Muscle layer of colon (tissue), 2 donors: Measurements from ENCODE around the gene CAMK2D.

Source experiments
- H3K27ac ChIP-seq: one replicate; pipeline ENCODE4 v1.7.0; 2013; ENCODE audit warnings: low read depth, mild to moderate bottlenecking, low read length, moderate library complexity
- H3K27me3 ChIP-seq, 2 donors: one replicate each; pipeline ENCODE4 v1.7.0; 2013; ENCODE audit warnings: low read length in 2 of 2, mild to moderate bottlenecking in 2 of 2; ENCODE audit not compliant: insufficient read depth in 2 of 2, control insufficient read depth in 1 of 2
- H3K36me3 ChIP-seq: one replicate; pipeline ENCODE4 v1.7.0; 2013; ENCODE audit warnings: mild to moderate bottlenecking, low read length; ENCODE audit not compliant: insufficient read depth
- H3K4me1 ChIP-seq: one replicate; pipeline ENCODE4 v1.7.0; 2013; ENCODE audit warnings: mild to moderate bottlenecking, low read length; ENCODE audit not compliant: insufficient read depth
- H3K4me3 ChIP-seq, 2 donors: one replicate each; pipeline ENCODE4 v1.7.0; 2013; ENCODE audit warnings: low read length in 2 of 2, low read depth in 1 of 2, mild to moderate bottlenecking in 1 of 2, moderate library complexity in 1 of 2
- H3K9ac ChIP-seq: one replicate; pipeline ENCODE4 v1.7.0; 2013; ENCODE audit warnings: low read length
- H3K9me3 ChIP-seq: one replicate; pipeline ENCODE4 v1.7.0; 2013; ENCODE audit warnings: mild to moderate bottlenecking, low read length
- donor health status: abdominal sarcoma.
- donor health status: Adenocarcinoma of cecum.

The CAMK2D gene

GRCh38 chr4:113559947-113560346, 201.6 kb downstream of the CAMK2D start:
- Histone ChIP-seq H3K9ac (no peak overlapping the region), H3K9me3 (no peaks in the 10 kb centered on the region), H3K27me3 (no peaks in the 10 kb centered on the region), H3K27ac (no peak overlapping the region), H3K36me3 (no peaks in the 10 kb centered on the region), H3K4me3 (no peak overlapping the region), H3K4me1 (peaks cover 14% of the 10 kb centered on the region)

DNA sequence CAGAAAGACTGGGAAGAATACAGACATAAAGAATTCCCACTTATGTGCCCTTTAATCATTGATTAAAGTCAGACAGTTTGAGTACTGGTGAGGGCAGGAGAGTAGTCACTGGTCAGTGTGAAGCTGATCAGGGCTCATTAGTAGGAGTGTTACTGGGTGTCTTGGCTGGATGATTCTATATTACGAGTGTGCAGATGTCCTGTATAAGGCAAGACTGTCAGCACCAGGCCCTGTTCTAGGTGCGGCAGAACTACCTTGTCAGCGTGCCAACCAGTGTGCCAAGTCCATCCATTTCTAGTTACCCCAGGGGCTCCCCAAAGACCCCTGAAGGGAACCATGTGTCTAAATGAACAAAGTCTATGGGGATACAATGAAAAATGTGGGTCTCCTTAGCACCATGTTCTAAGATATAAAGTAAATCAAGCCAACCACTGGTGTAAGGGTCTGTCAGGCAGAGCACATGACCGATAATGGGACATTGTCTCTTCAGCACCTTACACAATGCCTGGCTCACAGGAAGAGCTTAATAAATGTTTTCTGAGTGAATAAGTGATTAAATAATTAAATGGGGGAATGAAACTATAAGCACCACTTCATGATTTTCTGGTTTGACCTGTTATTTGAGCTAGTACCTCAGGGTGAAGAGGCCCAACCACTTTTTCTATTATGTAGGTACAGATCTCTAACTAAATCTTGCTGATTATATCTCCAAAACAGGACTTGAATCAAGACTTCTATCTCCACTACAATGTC, 205.0 kb downstream of the CAMK2D start:
- Histone ChIP-seq H3K9ac (no peak overlapping the region), H3K27ac (no peak overlapping the region), H3K4me1 (peaks cover 14% of the 10 kb centered on the region), H3K4me3 (no peak overlapping the region), H3K27me3 (no peaks in the 10 kb centered on the region), H3K9me3 (no peaks in the 10 kb centered on the region), H3K36me3 (no peaks in the 10 kb centered on the region)

GRCh38 chr4:113555868-113556267, 205.7 kb downstream of the CAMK2D start:
- no peaks in the 10 kb centered on the region for H3K36me3 ChIP-seq
- no peak overlapping the region for H3K9ac ChIP-seq
- peaks cover 14% of the 10 kb centered on the region for H3K4me1 ChIP-seq
- no peak overlapping the region for H3K4me3 ChIP-seq
- no peaks in the 10 kb centered on the region for H3K27me3 ChIP-seq
- no peaks in the 10 kb centered on the region for H3K9me3 ChIP-seq
- no peak overlapping the region for H3K27ac ChIP-seq

- Histone ChIP-seq H3K27me3 (no peaks in the 10 kb centered on the region), H3K4me1 (peaks cover 11% of the 10 kb centered on the region), H3K9me3 (no peaks in the 10 kb centered on the region), H3K4me3 (no peak overlapping the region), H3K36me3 (no peaks in the 10 kb centered on the region), H3K9ac (no peak overlapping the region), H3K27ac (no peak overlapping the region)
Observed at GRCh38 chr4:113553082-113553481, 208.5 kb downstream of the CAMK2D start.

DNA sequence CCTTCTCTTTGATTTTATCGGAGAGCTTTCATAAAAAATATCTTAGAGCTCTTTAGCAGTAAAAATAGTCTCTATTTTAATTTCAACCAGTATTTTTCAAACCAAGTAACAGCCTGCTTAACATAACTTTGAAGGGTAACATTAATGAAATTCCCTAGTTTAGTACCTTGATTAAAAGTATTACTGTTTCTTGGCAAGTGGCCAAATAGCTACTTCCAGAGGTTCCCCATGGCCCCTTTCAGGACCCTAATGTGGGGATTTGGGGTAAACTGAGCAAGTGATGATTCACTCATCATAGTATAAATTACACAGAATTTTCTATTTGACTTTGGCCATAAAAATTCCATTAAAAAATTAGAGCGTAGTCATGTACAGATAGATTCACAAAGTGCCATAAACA, 211.0 kb downstream of the CAMK2D start:
- no peak overlapping the region for H3K27ac ChIP-seq
- H3K4me3 ChIP-seq = no peak overlapping the region

DNA sequence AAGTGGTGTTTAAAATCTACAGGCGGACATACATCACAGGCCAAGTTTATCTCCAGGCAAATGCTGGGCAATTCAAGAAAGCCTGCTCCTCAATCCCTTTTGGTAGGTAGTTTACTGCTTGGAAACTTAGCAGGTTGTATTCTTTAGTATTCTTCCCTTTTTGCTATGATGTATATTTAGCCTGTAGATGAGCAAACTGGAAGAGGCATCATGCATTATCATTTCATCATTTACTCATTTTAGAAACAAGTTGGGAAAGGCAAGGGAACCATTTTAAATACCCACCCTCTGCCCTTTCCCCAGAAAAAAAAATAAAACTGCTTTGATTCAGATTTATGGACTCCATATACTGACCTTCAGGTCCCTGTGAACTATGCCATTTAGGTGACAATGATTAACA, 213.2 kb downstream of the CAMK2D start:
- Histone ChIP-seq H3K27ac (no peak overlapping the region), H3K36me3 (no peaks in the 10 kb centered on the region), H3K27me3 (no peaks in the 10 kb centered on the region), H3K9me3 (no peaks in the 10 kb centered on the region), H3K9ac (no peak overlapping the region), H3K4me1 (peaks cover 12% of the 10 kb centered on the region), H3K4me3 (no peak overlapping the region)

More for the DNA sequence above, 211.0 kb downstream of the CAMK2D start:
- no peaks in the 10 kb centered on the region for H3K36me3 ChIP-seq
- H3K9ac ChIP-seq = no peak overlapping the region
- peaks cover 12% of the 10 kb centered on the region for H3K4me1 ChIP-seq
- H3K9me3 ChIP-seq = no peaks in the 10 kb centered on the region
- no peaks in the 10 kb centered on the region for H3K27me3 ChIP-seq

GRCh38 chr4:113547487-113548042, 214.0 kb downstream of the CAMK2D start:
- Histone ChIP-seq H3K9ac (no peak overlapping the region), H3K4me3 (no peak overlapping the region), H3K27ac (no peak overlapping the region), H3K27me3 (no peaks in the 10 kb centered on the region), H3K36me3 (no peaks in the 10 kb centered on the region), H3K9me3 (no peaks in the 10 kb centered on the region), H3K4me1 (peaks cover 12% of the 10 kb centered on the region)

GRCh38 chr4:113541933-113542332, 219.6 kb downstream of the CAMK2D start:
- no peak overlapping the region for H3K9ac ChIP-seq
- no peaks in the 10 kb centered on the region for H3K9me3 ChIP-seq
- H3K4me3 ChIP-seq = no peak overlapping the region
- peaks cover 24% of the 10 kb centered on the region for H3K4me1 ChIP-seq
- H3K36me3 ChIP-seq = no peaks in the 10 kb centered on the region
- H3K27ac ChIP-seq = no peak overlapping the region
- no peaks in the 10 kb centered on the region for H3K27me3 ChIP-seq

DNA sequence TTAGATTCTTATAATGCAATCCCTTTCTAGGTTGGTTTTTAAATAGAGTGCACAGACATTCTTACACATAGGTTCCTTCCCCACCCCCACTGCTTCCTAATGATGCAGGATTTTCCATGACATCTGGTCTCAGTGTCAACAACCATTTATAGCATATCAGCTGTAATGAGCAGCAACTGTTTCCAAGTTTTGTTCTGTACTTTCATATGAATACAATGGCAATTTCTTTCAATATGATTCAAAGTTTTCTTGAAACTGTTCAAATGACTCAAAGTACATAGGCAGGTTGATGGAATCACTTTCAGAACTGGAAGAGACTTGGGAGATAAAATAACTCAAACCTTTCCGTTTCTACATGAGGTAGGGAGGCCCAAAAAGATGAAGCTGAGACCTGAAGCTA, 220.7 kb downstream of the CAMK2D start:
- Histone ChIP-seq H3K27ac (no peak overlapping the region), H3K36me3 (no peaks in the 10 kb centered on the region), H3K9me3 (no peaks in the 10 kb centered on the region), H3K27me3 (no peaks in the 10 kb centered on the region), H3K4me3 (no peak overlapping the region), H3K4me1 (peaks cover 24% of the 10 kb centered on the region), H3K9ac (no peak overlapping the region)

- H3K4me3 ChIP-seq = no peak overlapping the region
- peaks cover 24% of the 10 kb centered on the region for H3K4me1 ChIP-seq
Observed at GRCh38 chr4:113539408-113539807, 222.1 kb downstream of the CAMK2D start.

GRCh38 chr4:113537628-113538027, 223.9 kb downstream of the CAMK2D start:
- no peak overlapping the region for H3K27ac ChIP-seq

More at GRCh38 chr4:113539408-113539807, 222.1 kb downstream of the CAMK2D start:
- Histone ChIP-seq H3K9ac (no peak overlapping the region), H3K36me3 (no peaks in the 10 kb centered on the region), H3K27me3 (no peaks in the 10 kb centered on the region), H3K27ac (no peak overlapping the region), H3K9me3 (no peaks in the 10 kb centered on the region)

DNA sequence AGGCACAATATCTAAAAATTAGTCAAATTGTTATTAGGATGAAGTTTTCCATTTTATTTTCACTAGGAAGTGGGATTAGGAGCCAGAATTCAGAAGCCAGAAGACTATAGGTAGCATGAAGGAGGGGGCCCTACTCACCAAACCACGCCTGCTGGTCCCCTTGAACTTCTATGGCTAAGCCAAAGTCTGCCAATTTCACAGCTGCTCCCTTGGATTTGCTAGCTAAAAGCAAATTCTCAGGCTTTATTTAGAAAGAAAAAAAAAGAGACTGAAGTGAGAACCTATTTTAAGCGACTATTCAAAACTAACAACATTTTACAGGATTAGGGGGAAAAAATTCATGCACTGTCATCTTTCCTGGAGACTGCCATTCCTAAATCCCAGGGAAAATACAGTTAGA, 224.3 kb downstream of the CAMK2D start:
- no peaks in the 10 kb centered on the region for H3K27me3 ChIP-seq
- no peaks in the 10 kb centered on the region for H3K36me3 ChIP-seq
- no peak overlapping the region for H3K4me3 ChIP-seq
- H3K4me1 ChIP-seq = peaks cover 24% of the 10 kb centered on the region
- no peaks in the 10 kb centered on the region for H3K9me3 ChIP-seq
- no peak overlapping the region for H3K9ac ChIP-seq
- no peak overlapping the region for H3K27ac ChIP-seq

More at GRCh38 chr4:113537628-113538027, 223.9 kb downstream of the CAMK2D start:
- Histone ChIP-seq H3K36me3 (no peaks in the 10 kb centered on the region), H3K27me3 (no peaks in the 10 kb centered on the region), H3K4me1 (peaks cover 24% of the 10 kb centered on the region), H3K4me3 (no peak overlapping the region), H3K9me3 (no peaks in the 10 kb centered on the region), H3K9ac (no peak overlapping the region)
